ENCODE measurements around the gene MYH3.

DNA sequence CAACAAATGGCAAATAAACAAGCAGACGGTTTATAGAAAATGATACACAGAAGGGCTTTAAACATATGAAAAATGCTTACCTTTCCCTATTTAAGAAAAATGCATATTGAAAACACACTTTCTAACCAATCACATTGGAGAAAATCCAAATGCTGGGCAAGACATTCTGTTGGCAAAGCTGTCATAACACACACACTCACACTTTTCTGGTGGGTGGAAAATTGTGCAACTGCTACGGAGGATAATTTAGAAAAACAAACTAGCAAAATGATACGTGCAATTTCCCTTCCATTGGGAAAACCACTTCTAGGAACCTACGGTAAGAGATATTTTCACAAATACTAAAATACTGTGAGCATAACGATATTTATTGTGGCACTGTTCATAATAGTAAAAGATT, 9.8 kb upstream of the MYH3 start:
- TF ChIP-seq, protein P1, sequence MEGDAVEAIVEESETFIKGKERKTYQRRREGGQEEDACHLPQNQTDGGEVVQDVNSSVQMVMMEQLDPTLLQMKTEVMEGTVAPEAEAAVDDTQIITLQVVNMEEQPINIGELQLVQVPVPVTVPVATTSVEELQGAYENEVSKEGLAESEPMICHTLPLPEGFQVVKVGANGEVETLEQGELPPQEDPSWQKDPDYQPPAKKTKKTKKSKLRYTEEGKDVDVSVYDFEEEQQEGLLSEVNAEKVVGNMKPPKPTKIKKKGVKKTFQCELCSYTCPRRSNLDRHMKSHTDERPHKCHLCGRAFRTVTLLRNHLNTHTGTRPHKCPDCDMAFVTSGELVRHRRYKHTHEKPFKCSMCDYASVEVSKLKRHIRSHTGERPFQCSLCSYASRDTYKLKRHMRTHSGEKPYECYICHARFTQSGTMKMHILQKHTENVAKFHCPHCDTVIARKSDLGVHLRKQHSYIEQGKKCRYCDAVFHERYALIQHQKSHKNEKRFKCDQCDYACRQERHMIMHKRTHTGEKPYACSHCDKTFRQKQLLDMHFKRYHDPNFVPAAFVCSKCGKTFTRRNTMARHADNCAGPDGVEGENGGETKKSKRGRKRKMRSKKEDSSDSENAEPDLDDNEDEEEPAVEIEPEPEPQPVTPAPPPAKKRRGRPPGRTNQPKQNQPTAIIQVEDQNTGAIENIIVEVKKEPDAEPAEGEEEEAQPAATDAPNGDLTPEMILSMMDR (IDR thresholded peaks at IDR 0.05): no peak
- no peak for TF ChIP-seq POLR2A (IDR thresholded peaks at IDR 0.05)

Data from sigmoid colon (tissue), 3 donors.